ENCODE data around the gene METTL5.
A peak's percentile ranks its signal among the peaks of the same experiment; 100 is the strongest.
"Not testable (repeated sequence)": the region's sequence is repeated elsewhere in the genome, so short reads cannot be mapped to it uniquely, and the experiment has no call there.

Gene METTL5

GRCh38 chr2:169845016-169845415 is 20.3 kb upstream of the METTL5 start:
- H3K9ac ChIP-seq (ENCODE audit: insufficient read length, low read depth) = no peak overlapping the region
- no peaks in the 10 kb centered on the region for H3K4me1 ChIP-seq (ENCODE audit: insufficient read depth, insufficient read length)
- no peak for DNase-seq (ENCODE audit: low read depth, low spot score)
- no peaks in the 10 kb centered on the region for H3K27me3 ChIP-seq (ENCODE audit: insufficient read depth, insufficient read length)
- no peak overlapping the region for H3K4me3 ChIP-seq (ENCODE audit: insufficient read length, low read depth)
- no peak for TF ChIP-seq YY1 (IDR thresholded peaks at IDR 0.05; ENCODE audit: insufficient read depth, insufficient read length)
- no peak for TF ChIP-seq ZNF274 (IDR thresholded peaks at IDR 0.05; ENCODE audit: low read depth, low read length)
- TF ChIP-seq SUZ12 (IDR thresholded peaks at IDR 0.05; ENCODE audit: extremely low read depth, insufficient read depth, insufficient read length) = no peak
- H3K36me3 ChIP-seq (ENCODE audit: insufficient read depth, insufficient read length, low read length) = peaks cover 10% of the 10 kb centered on the region
- peaks cover 24% of the 10 kb centered on the region; the same call in 1 of the 2 replicates for H3K9me3 ChIP-seq (ENCODE audit: insufficient read depth, low read length)

- Histone ChIP-seq H3K9me3 (ENCODE audit: insufficient read depth, low read length) (peaks cover 29% of the 10 kb centered on the region), H3K36me3 (ENCODE audit: insufficient read depth, insufficient read length, low read length) (peaks cover 10% of the 10 kb centered on the region)
- DNase-seq (ENCODE audit: low read depth, low spot score); H3K27me3 ChIP-seq (ENCODE audit: insufficient read depth, insufficient read length); H3K4me1 ChIP-seq (ENCODE audit: insufficient read depth, insufficient read length); H3K4me3 ChIP-seq (ENCODE audit: insufficient read length, low read depth); H3K9ac ChIP-seq (ENCODE audit: insufficient read length, low read depth): not testable (repeated sequence)
Measured at GRCh38 chr2:169841625-169842024, 16.9 kb upstream of the METTL5 start.

DNA sequence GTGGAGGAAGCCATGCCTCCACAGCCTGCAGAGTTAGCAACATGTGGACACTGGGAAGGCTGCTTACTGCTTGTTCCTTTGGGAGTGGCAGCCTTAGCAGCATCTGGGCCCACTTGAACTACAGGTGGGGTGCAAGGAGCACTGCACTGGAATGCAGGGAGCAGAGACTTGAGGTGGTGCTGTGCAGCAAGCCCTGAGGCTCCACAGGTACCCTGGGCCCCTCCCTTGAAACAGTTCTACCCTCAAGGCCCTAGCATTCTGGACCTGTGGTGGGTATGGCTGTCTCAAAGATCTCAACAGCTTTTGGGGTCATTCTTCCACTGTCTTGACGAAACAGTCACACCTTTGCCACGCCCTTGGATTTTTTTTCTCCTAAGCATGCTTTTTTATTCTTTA is 16.0 kb upstream of the METTL5 start:
- Histone ChIP-seq H3K9me3 (ENCODE audit: insufficient read depth, low read length) (peaks cover 29% of the 10 kb centered on the region), H3K9ac (ENCODE audit: insufficient read length, low read depth) (no peak overlapping the region), H3K4me1 (ENCODE audit: insufficient read depth, insufficient read length) (no peaks in the 10 kb centered on the region), H3K36me3 (ENCODE audit: insufficient read depth, insufficient read length, low read length) (peaks cover 10% of the 10 kb centered on the region), H3K4me3 (ENCODE audit: insufficient read length, low read depth) (no peak overlapping the region), H3K27me3 (ENCODE audit: insufficient read depth, insufficient read length) (no peaks in the 10 kb centered on the region)
- no peak for DNase-seq (ENCODE audit: low read depth, low spot score)
- TF ChIP-seq ZNF274 (IDR thresholded peaks at IDR 0.05; ENCODE audit: low read depth, low read length) (no peak), SUZ12 (IDR thresholded peaks at IDR 0.05; ENCODE audit: extremely low read depth, insufficient read depth, insufficient read length) (no peak), YY1 (IDR thresholded peaks at IDR 0.05; ENCODE audit: insufficient read depth, insufficient read length) (no peak)

DNA sequence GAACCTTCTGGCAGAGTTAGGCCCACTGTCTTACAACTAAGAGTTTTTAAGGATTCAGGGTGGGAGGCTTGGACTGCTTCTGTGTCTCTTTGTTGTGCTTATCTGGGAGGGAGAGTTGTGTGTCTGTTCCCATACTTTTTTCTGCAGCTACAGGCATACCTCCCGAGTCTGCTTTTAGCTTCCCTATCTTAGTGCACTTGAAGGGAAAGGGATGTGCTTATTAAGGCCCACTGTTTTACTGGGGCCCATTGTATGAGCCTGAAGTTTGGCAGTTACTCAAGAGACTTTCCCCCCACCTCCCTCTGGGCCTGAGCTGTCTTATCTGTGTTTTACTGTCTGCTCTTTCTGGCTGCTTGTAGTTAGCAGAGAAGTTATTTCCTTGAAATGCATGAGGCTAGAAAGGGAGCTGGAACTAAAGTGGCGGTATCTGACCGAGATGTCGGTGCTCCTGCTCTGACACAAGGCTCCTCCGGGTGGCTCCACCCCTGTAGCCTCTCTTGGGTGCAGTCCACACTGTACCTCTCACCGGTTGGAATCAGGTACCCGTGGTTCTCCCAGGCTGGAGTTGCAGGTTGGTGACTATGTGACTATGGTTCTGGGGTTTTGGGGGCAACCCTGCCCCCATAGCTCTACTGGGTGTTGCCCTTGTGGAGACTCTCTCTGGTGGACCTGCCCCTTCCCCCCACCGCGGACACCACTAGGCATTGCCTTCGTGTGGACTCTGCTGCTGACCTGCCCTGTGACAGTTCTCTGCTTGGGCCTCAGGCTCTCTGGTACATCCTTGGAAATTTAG is 15.4 kb upstream of the METTL5 start:
- Histone ChIP-seq H3K9me3 (ENCODE audit: insufficient read depth, low read length) (peaks cover 29% of the 10 kb centered on the region), H3K9ac (ENCODE audit: insufficient read length, low read depth) (no peak overlapping the region), H3K4me1 (ENCODE audit: insufficient read depth, insufficient read length) (no peaks in the 10 kb centered on the region), H3K4me3 (ENCODE audit: insufficient read length, low read depth) (no peak overlapping the region), H3K36me3 (ENCODE audit: insufficient read depth, insufficient read length, low read length) (peaks cover 10% of the 10 kb centered on the region), H3K27me3 (ENCODE audit: insufficient read depth, insufficient read length) (no peaks in the 10 kb centered on the region)
- TF ChIP-seq ZNF274 (IDR thresholded peaks at IDR 0.05; ENCODE audit: low read depth, low read length) = no peak
- TF ChIP-seq SUZ12 (IDR thresholded peaks at IDR 0.05; ENCODE audit: extremely low read depth, insufficient read depth, insufficient read length) = no peak
- TF ChIP-seq YY1 (IDR thresholded peaks at IDR 0.05; ENCODE audit: insufficient read depth, insufficient read length) = no peak
- DNase-seq (ENCODE audit: low read depth, low spot score) = no peak

- H3K27me3 ChIP-seq (ENCODE audit: insufficient read depth, insufficient read length) = no peaks in the 10 kb centered on the region
- no peaks in the 10 kb centered on the region for H3K4me1 ChIP-seq (ENCODE audit: insufficient read depth, insufficient read length)
- no peak overlapping the region for H3K9ac ChIP-seq (ENCODE audit: insufficient read length, low read depth)
- no peak overlapping the region for H3K4me3 ChIP-seq (ENCODE audit: insufficient read length, low read depth)
- DNase-seq (ENCODE audit: low read depth, low spot score) = no peak
- H3K9me3 ChIP-seq (ENCODE audit: insufficient read depth, low read length) = peaks cover 29% of the 10 kb centered on the region
- no peak for TF ChIP-seq YY1 (IDR thresholded peaks at IDR 0.05; ENCODE audit: insufficient read depth, insufficient read length)
- no peak for TF ChIP-seq SUZ12 (IDR thresholded peaks at IDR 0.05; ENCODE audit: extremely low read depth, insufficient read depth, insufficient read length)
- TF ChIP-seq ZNF274 (IDR thresholded peaks at IDR 0.05; ENCODE audit: low read depth, low read length) = no peak
- H3K36me3 ChIP-seq (ENCODE audit: insufficient read depth, insufficient read length, low read length) = peaks cover 10% of the 10 kb centered on the region
Measured at GRCh38 chr2:169838743-169839489, 14.2 kb upstream of the METTL5 start.

DNA sequence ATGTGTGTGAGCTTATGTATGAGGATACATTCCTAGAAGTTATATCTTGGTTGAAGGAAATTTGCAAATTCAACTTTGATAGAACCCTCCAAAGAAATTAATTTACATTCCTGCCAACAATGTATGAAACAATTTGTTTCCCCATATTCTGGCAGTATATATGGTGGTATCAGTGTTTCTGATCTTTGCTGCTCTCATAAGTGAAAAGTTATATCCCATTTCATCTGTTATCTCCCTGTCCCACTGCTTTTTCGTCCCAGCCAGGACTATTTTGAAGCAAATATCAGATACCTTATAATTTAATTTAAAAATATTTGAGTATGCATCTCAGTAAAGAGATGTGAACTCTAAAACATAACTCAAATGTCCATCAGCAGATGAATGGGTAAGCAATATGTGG is 9.7 kb upstream of the METTL5 start:
- Histone ChIP-seq H3K27me3 (ENCODE audit: insufficient read depth, insufficient read length) (no peaks in the 10 kb centered on the region), H3K4me1 (ENCODE audit: insufficient read depth, insufficient read length) (no peaks in the 10 kb centered on the region), H3K4me3 (ENCODE audit: insufficient read length, low read depth) (no peak overlapping the region), H3K36me3 (ENCODE audit: insufficient read depth, insufficient read length, low read length) (no peaks in the 10 kb centered on the region), H3K9me3 (ENCODE audit: insufficient read depth, low read length) (peaks cover 12% of the 10 kb centered on the region), H3K9ac (ENCODE audit: insufficient read length, low read depth) (no peak overlapping the region)
- TF ChIP-seq SUZ12 (IDR thresholded peaks at IDR 0.05; ENCODE audit: extremely low read depth, insufficient read depth, insufficient read length) (no peak), YY1 (IDR thresholded peaks at IDR 0.05; ENCODE audit: insufficient read depth, insufficient read length) (no peak), ZNF274 (IDR thresholded peaks at IDR 0.05; ENCODE audit: low read depth, low read length) (no peak)
- no peak for DNase-seq (ENCODE audit: low read depth, low spot score)

DNA sequence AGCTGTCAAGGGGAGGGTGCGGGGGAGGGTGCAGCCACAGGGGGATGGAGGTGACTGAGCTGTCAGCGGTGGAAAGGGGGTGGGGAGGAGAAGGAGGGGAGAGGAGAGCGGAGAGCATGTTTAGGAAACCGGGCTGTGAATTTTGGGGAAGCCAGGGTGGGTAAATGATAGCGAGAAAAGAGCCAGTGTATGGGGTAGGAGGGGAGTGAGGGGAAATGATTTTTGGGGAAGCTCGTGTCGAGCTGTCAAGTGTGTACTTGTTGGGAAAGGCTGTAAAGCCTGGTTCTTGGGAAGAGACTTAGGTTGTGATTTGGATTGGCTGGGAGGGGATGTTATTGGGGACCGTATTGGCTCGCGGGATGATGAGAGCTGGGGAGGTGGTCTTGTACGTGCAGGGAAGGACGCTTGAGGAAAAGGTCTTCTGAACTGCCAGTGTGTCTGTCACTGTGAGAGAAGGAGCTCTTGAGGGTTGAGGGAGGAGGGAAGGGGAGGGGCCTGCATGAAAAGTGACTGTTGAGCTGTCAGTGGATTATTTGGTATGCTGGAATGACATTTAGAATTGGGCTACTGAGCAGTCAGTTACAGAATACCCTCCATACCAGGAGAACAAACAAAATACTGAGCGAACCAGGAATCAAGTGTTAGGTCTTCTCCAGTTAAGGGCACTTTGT is 3.6 kb upstream of the METTL5 start:
- Histone ChIP-seq H3K4me1 (ENCODE audit: insufficient read depth, insufficient read length) (no peaks in the 10 kb centered on the region), H3K36me3 (ENCODE audit: insufficient read depth, insufficient read length, low read length) (peaks cover 3% of the 10 kb centered on the region), H3K4me3 (ENCODE audit: insufficient read length, low read depth) (peak overlapping the region; percentile 94), H3K9ac (ENCODE audit: insufficient read length, low read depth) (peak overlapping the region; percentile 94), H3K9me3 (ENCODE audit: insufficient read depth, low read length) (no peaks in the 10 kb centered on the region), H3K27me3 (ENCODE audit: insufficient read depth, insufficient read length) (no peaks in the 10 kb centered on the region)
- DNase-seq (ENCODE audit: low read depth, low spot score) = no peak
- TF ChIP-seq ZNF274 (IDR thresholded peaks at IDR 0.05; ENCODE audit: low read depth, low read length) = no peak
- TF ChIP-seq YY1 (IDR thresholded peaks at IDR 0.05; ENCODE audit: insufficient read depth, insufficient read length) = no peak
- TF ChIP-seq SUZ12 (IDR thresholded peaks at IDR 0.05; ENCODE audit: extremely low read depth, insufficient read depth, insufficient read length) = no peak
